Measurements from ENCODE around the gene TNFAIP8L2. TPM values are rescaled to one million over a fixed set of nuclear protein-coding genes. Genes with fewer than 3 reads are reported as not detected.

The TNFAIP8L2 gene
- total RNA-seq, 1 experiment from 2014 or later = 0.15 TPM

DNA sequence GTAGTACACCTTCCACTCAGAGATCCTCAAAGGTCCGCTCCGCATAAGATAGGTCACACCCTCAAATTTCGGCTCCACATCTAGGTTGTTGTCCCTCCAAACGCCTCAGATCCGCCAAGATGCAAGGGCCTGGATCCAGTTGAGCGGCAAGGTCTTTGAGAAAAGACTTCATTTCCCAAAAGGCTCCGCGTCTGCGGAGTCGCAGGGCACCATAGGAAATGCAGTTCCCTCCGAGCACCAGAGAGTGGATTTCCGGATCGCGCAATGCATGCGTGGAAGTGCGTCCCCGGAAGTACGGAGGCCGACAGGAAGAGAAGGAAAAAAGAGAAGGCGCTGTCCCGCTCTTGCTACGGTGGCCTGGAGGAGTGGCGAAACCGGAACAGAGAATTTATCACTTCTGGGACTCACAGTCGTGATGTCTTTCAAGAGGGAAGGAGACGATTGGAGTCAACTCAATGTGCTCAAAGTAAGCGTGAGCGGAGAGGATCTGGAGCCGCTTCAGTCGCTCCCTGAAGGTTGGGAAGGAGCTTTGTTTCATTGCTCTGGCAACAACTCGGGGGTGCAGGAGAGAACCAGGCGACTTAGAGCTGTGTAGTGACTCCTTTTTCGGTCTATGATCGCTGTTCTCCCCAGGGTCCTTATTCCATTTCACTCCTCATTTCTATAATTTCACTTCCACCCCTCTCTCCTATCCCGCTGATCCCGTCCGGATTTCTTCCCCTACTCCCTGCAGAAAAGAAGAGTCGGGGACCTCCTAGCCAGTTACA is 9.5 kb downstream of the TNFAIP8L2 start, which contains the start of the genes LYSMD1 and SCNM1 (continued):
- TF ChIP-seq PRDM15 (CRISPR knock-in tag; IDR thresholded peaks at IDR 0.05) = 0 out of 2 replicates have a peak, but pooled peaks have one; percentile 6
- TF ChIP-seq ETV6 (CRISPR knock-in tag; IDR thresholded peaks at IDR 0.05) = peak; percentile 60; the same call in 1 of the 2 replicates
- TF ChIP-seq, protein P1, sequence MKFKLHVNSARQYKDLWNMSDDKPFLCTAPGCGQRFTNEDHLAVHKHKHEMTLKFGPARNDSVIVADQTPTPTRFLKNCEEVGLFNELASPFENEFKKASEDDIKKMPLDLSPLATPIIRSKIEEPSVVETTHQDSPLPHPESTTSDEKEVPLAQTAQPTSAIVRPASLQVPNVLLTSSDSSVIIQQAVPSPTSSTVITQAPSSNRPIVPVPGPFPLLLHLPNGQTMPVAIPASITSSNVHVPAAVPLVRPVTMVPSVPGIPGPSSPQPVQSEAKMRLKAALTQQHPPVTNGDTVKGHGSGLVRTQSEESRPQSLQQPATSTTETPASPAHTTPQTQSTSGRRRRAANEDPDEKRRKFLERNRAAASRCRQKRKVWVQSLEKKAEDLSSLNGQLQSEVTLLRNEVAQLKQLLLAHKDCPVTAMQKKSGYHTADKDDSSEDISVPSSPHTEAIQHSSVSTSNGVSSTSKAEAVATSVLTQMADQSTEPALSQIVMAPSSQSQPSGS (CRISPR knock-in tag; IDR thresholded peaks at IDR 0.05; ENCODE audit: borderline replicate concordance, low read depth) = no peak
- TF ChIP-seq CBFB (CRISPR knock-in tag; IDR thresholded peaks at IDR 0.05; ENCODE audit: low read depth) = no peak
- TF ChIP-seq FOXP4 (CRISPR knock-in tag; IDR thresholded peaks at IDR 0.05) = no peak; the same call in 1 of the 2 replicates
- TF ChIP-seq SP1 (CRISPR knock-in tag; conservative IDR thresholded peaks at IDR 0.05) = peak; percentile 84
- TF ChIP-seq, protein P2, sequence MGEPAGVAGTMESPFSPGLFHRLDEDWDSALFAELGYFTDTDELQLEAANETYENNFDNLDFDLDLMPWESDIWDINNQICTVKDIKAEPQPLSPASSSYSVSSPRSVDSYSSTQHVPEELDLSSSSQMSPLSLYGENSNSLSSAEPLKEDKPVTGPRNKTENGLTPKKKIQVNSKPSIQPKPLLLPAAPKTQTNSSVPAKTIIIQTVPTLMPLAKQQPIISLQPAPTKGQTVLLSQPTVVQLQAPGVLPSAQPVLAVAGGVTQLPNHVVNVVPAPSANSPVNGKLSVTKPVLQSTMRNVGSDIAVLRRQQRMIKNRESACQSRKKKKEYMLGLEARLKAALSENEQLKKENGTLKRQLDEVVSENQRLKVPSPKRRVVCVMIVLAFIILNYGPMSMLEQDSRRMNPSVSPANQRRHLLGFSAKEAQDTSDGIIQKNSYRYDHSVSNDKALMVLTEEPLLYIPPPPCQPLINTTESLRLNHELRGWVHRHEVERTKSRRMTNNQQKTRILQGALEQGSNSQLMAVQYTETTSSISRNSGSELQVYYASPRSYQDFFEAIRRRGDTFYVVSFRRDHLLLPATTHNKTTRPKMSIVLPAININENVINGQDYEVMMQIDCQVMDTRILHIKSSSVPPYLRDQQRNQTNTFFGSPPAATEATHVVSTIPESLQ (CRISPR knock-in tag; IDR thresholded peaks at IDR 0.05) = no peak
- TF ChIP-seq E2F1 (CRISPR knock-in tag; IDR thresholded peaks at IDR 0.05) = no peak
- TF ChIP-seq TEAD1 (CRISPR knock-in tag; IDR thresholded peaks at IDR 0.05) = peak; percentile 79
- TF ChIP-seq NFE2L1 (CRISPR knock-in tag; IDR thresholded peaks at IDR 0.05) = no peak
- no peak for TF ChIP-seq FOXP1 (CRISPR knock-in tag; IDR thresholded peaks at IDR 0.05; ENCODE audit: borderline replicate concordance)
- TF ChIP-seq, protein P3, sequence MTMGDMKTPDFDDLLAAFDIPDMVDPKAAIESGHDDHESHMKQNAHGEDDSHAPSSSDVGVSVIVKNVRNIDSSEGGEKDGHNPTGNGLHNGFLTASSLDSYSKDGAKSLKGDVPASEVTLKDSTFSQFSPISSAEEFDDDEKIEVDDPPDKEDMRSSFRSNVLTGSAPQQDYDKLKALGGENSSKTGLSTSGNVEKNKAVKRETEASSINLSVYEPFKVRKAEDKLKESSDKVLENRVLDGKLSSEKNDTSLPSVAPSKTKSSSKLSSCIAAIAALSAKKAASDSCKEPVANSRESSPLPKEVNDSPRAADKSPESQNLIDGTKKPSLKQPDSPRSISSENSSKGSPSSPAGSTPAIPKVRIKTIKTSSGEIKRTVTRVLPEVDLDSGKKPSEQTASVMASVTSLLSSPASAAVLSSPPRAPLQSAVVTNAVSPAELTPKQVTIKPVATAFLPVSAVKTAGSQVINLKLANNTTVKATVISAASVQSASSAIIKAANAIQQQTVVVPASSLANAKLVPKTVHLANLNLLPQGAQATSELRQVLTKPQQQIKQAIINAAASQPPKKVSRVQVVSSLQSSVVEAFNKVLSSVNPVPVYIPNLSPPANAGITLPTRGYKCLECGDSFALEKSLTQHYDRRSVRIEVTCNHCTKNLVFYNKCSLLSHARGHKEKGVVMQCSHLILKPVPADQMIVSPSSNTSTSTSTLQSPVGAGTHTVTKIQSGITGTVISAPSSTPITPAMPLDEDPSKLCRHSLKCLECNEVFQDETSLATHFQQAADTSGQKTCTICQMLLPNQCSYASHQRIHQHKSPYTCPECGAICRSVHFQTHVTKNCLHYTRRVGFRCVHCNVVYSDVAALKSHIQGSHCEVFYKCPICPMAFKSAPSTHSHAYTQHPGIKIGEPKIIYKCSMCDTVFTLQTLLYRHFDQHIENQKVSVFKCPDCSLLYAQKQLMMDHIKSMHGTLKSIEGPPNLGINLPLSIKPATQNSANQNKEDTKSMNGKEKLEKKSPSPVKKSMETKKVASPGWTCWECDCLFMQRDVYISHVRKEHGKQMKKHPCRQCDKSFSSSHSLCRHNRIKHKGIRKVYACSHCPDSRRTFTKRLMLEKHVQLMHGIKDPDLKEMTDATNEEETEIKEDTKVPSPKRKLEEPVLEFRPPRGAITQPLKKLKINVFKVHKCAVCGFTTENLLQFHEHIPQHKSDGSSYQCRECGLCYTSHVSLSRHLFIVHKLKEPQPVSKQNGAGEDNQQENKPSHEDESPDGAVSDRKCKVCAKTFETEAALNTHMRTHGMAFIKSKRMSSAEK (CRISPR knock-in tag; IDR thresholded peaks at IDR 0.05; ENCODE audit: borderline replicate concordance) = no peak
- no peak for TF ChIP-seq ESRRA (CRISPR knock-in tag; IDR thresholded peaks at IDR 0.05; ENCODE audit: borderline replicate concordance)
- no peak for TF ChIP-seq ATF3 (CRISPR knock-in tag; conservative IDR thresholded peaks at IDR 0.05)
- no peak for TF ChIP-seq ZNF423 (CRISPR knock-in tag; IDR thresholded peaks at IDR 0.05)
- no peak for TF ChIP-seq MLX (CRISPR knock-in tag; IDR thresholded peaks at IDR 0.05)
- TF ChIP-seq, protein P4, sequence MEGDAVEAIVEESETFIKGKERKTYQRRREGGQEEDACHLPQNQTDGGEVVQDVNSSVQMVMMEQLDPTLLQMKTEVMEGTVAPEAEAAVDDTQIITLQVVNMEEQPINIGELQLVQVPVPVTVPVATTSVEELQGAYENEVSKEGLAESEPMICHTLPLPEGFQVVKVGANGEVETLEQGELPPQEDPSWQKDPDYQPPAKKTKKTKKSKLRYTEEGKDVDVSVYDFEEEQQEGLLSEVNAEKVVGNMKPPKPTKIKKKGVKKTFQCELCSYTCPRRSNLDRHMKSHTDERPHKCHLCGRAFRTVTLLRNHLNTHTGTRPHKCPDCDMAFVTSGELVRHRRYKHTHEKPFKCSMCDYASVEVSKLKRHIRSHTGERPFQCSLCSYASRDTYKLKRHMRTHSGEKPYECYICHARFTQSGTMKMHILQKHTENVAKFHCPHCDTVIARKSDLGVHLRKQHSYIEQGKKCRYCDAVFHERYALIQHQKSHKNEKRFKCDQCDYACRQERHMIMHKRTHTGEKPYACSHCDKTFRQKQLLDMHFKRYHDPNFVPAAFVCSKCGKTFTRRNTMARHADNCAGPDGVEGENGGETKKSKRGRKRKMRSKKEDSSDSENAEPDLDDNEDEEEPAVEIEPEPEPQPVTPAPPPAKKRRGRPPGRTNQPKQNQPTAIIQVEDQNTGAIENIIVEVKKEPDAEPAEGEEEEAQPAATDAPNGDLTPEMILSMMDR (IDR thresholded peaks at IDR 0.05) = no peak
- TF ChIP-seq EMX1 (CRISPR knock-in tag; IDR thresholded peaks at IDR 0.05) = no peak
- no peak for TF ChIP-seq ZNF138 (CRISPR knock-in tag; conservative IDR thresholded peaks at IDR 0.05)
- no peak for TF ChIP-seq ATF1 (CRISPR knock-in tag; IDR thresholded peaks at IDR 0.05)

All from WTC11 (cell line).